Measurements from ENCODE around the gene TAF5L. TPM values are rescaled to one million over a fixed set of nuclear protein-coding genes. Genes with fewer than 3 reads are reported as not detected.

TAF5L gene
- total and polyA plus RNA-seq, 2 of the 8 experiments (the other 6 are each of a cell fraction or from before 2014, with no cell fraction given) = 17.7 to 23.3 TPM

- TF ChIP-seq CHD7 (IDR thresholded peaks at IDR 0.05; ENCODE audit: insufficient replicate concordance, low read length) (no peak), MAFK (IDR thresholded peaks at IDR 0.05; ENCODE audit: low read depth, low read length) (no peak), RAD21 (IDR thresholded peaks at IDR 0.05 in 1 of 2, conservative IDR thresholded peaks at IDR 0.05 in 1 of 2; ENCODE audit: low read depth in 2 of 2, low read length in 2 of 2) (no peak), FOSL1 (IDR thresholded peaks at IDR 0.05; ENCODE audit: insufficient read depth, low read depth, low read length) (no peak), BRCA1 (IDR thresholded peaks at IDR 0.05; ENCODE audit: low read depth, low read length) (no peak), SAP30 (IDR thresholded peaks at IDR 0.05; ENCODE audit: insufficient read depth, insufficient replicate concordance, low read length) (no peak), KDM1A (IDR thresholded peaks at IDR 0.05; ENCODE audit: borderline replicate concordance, low read length) (no peak), SRF (IDR thresholded peaks at IDR 0.05; ENCODE audit: low read depth, low read length) (no peak), MAX (IDR thresholded peaks at IDR 0.05) (no peak), HDAC6 (IDR thresholded peaks at IDR 0.05; ENCODE audit: low read depth, low read length) (no peak)
Observed at GRCh38 chr1:229671310-229671709, 45.4 kb upstream of the TAF5L start (continued).
